Esophagus muscularis mucosa (tissue), 4 donors: ENCODE data around the gene GALNTL6. TPM values are rescaled to one million over a fixed set of nuclear protein-coding genes. Genes with fewer than 3 reads are reported as not detected.

ENCODE experiments used
- DNase-seq: peaks from one replicate; pipeline ENCODE4 v3.0.0-alpha.2; 2017; ENCODE audit errors: extremely low spot score
- H3K27ac ChIP-seq, 4 donors: fragments of 200-600 bp; sonication (generic); replicated peaks in 1 of 4; 1 replicate in 3 of 4; 2 replicates in 1 of 4; pipeline ENCODE4 v1.5.1; 2016 to 2019; ENCODE audit warnings: mild to moderate bottlenecking in 1 of 4
- H3K27me3 ChIP-seq, 4 donors: fragments of 200-600 bp; sonication (generic); one replicate each; pipeline versions ENCODE4 v1.5.1 to v1.6.0; 2016 to 2019
- H3K36me3 ChIP-seq, 4 donors: fragments of 200-600 bp; sonication (generic); one replicate each; pipeline ENCODE4 v1.5.1; 2016 to 2019
- H3K4me1 ChIP-seq, 4 donors: fragments of 200-600 bp; sonication (generic); one replicate each; pipeline ENCODE4 v1.5.1; 2016 to 2019
- H3K4me3 ChIP-seq, 4 donors: fragments of 200-600 bp; sonication (generic); 1 replicate in 2 of 4; 2 replicates in 2 of 4; pipeline ENCODE4 v1.5.1; 2016 to 2019; ENCODE audit warnings: mild to moderate bottlenecking in 4 of 4, moderate library complexity in 1 of 4
- H3K9me3 ChIP-seq, 4 donors: fragments of 200-600 bp; sonication (generic); 1 replicate in 3 of 4; 2 replicates in 1 of 4; pipeline ENCODE4 v1.5.1; 2016 to 2019
- CTCF ChIP-seq, 3 experiments: fragments of 200-600 bp in 2 of 3; fragments of 450-650 bp in 1 of 3; sonication (generic) in 2 of 3; IDR thresholded peaks; one replicate each; pipeline ENCODE4 v1.5.1; 2017 to 2019; ENCODE audit warnings: antibody characterized with exemption in 3 of 3, mild to moderate bottlenecking in 2 of 3, moderate library complexity in 1 of 3
- EP300 ChIP-seq: sonication (generic); formaldehyde crosslinking; IDR thresholded peaks from one replicate; pipeline ENCODE4 v1.6.1; 2017; ENCODE audit warnings: antibody characterized with exemption
- POLR2A ChIP-seq: fragments of 450-650 bp; IDR thresholded peaks from one replicate; pipeline ENCODE4 v1.6.1; 2017; ENCODE audit warnings: antibody characterized with exemption, moderate library complexity, mild to moderate bottlenecking, low read depth
- POLR2AphosphoS5 ChIP-seq, 2 donors: sonication (generic); formaldehyde crosslinking; IDR thresholded peaks; one replicate each; pipeline ENCODE4 v1.6.1; 2017; ENCODE audit warnings: antibody characterized with exemption in 2 of 2
- WGBS: methylation state at CpG from one replicate; pipeline ENCODE4 v1.1.5; 2018; 5-methylcytosine and 5-hydroxymethylcytosine counted together
- intact Hi-C: fragments of 100-400 bp; cut with DNase I; formaldehyde crosslinking; loops from one replicate; pipeline ENCODE4 v1.15.1; 2023
- total RNA-seq, 4 donors: library from RNA; depleted of rRNA; stranded (reverse); fragments of >200 nt; gene quantifications; one replicate each; pipeline versions ENCODE4 v1.1.0 to v1.2.1, GENCODE V29; 2016

GALNTL6 gene
- total RNA-seq, 4 donors from 2014 or later = 0.33 to 0.42 TPM; not detected in 2

GRCh38 chr4:172619798-172620197 lies 806.6 kb downstream of the GALNTL6 start:
- no peaks in the 10 kb centered on the region for H3K27me3 ChIP-seq
- H3K9me3 ChIP-seq = no peaks in the 10 kb centered on the region
- no peak overlapping the region for H3K27ac ChIP-seq
- 55% methylated on average over 2 of the region's 2 CpGs for WGBS
- no peaks in the 10 kb centered on the region for H3K36me3 ChIP-seq
- TF ChIP-seq POLR2AphosphoS5 (IDR thresholded peaks at IDR 0.05) (no peak), CTCF (IDR thresholded peaks at IDR 0.05) (no peak), EP300 (no peak), POLR2A (no peak)
- no peak for DNase-seq
- intact Hi-C loops = no loop called here
- peaks cover 0 to 5% (median 2%) of the 10 kb centered on the region in 4 donors for H3K4me1 ChIP-seq
- H3K4me3 ChIP-seq = no peak overlapping the region

GRCh38 chr4:172628263-172628662 lies 815.1 kb downstream of the GALNTL6 start:
- no peaks in the 10 kb centered on the region for H3K4me1 ChIP-seq
- H3K36me3 ChIP-seq = no peaks in the 10 kb centered on the region
- H3K27ac ChIP-seq = no peak overlapping the region
- H3K4me3 ChIP-seq = no peak overlapping the region
- DNase-seq = no peak
- intact Hi-C loops = no loop called here
- no peaks in the 10 kb centered on the region for H3K27me3 ChIP-seq
- no peak for TF ChIP-seq EP300
- no peak for TF ChIP-seq POLR2AphosphoS5 (IDR thresholded peaks at IDR 0.05)
- no peak for TF ChIP-seq CTCF (IDR thresholded peaks at IDR 0.05)
- no peak for TF ChIP-seq POLR2A
- peaks cover 0 to 5% (median 0%) of the 10 kb centered on the region in 4 donors for H3K9me3 ChIP-seq
- 72% methylated on average over 3 of the region's 3 CpGs for WGBS

- intact Hi-C loops = no loop called here
- no peak for TF ChIP-seq POLR2AphosphoS5 (IDR thresholded peaks at IDR 0.05)
- no peak for TF ChIP-seq CTCF (IDR thresholded peaks at IDR 0.05)
- TF ChIP-seq POLR2A = no peak
- TF ChIP-seq EP300 = no peak
- Histone ChIP-seq H3K4me1 (no peaks in the 10 kb centered on the region), H3K27me3 (no peaks in the 10 kb centered on the region), H3K9me3 (peaks cover 0 to 5% (median 0%) of the 10 kb centered on the region in 4 donors), H3K4me3 (no peak overlapping the region), H3K27ac (no peak overlapping the region), H3K36me3 (no peaks in the 10 kb centered on the region)
- WGBS = 76% methylated on average over 3 of the region's 3 CpGs
- DNase-seq = no peak
Measured at GRCh38 chr4:172630280-172630679, 817.1 kb downstream of the GALNTL6 start.

- Histone ChIP-seq H3K36me3 (no peaks in the 10 kb centered on the region), H3K4me1 (no peaks in the 10 kb centered on the region), H3K27ac (no peak overlapping the region), H3K27me3 (no peaks in the 10 kb centered on the region), H3K9me3 (no peaks in the 10 kb centered on the region), H3K4me3 (no peak overlapping the region)
- DNase-seq = no peak
- no peak for TF ChIP-seq EP300
- no peak for TF ChIP-seq CTCF (IDR thresholded peaks at IDR 0.05)
- no peak for TF ChIP-seq POLR2AphosphoS5 (IDR thresholded peaks at IDR 0.05)
- TF ChIP-seq POLR2A = no peak
- intact Hi-C loops = no loop called here
Measured at GRCh38 chr4:172631832-172632231, 818.6 kb downstream of the GALNTL6 start.

- H3K4me1 ChIP-seq = no peaks in the 10 kb centered on the region
- H3K9me3 ChIP-seq = no peaks in the 10 kb centered on the region
- H3K27ac ChIP-seq = no peak overlapping the region
- 93% methylated on average over 2 of the region's 2 CpGs for WGBS
- no peak overlapping the region for H3K4me3 ChIP-seq
- intact Hi-C loops = no loop called here
- H3K27me3 ChIP-seq = no peaks in the 10 kb centered on the region
- no peak for DNase-seq
- H3K36me3 ChIP-seq = no peaks in the 10 kb centered on the region
- no peak for TF ChIP-seq CTCF (IDR thresholded peaks at IDR 0.05)
- TF ChIP-seq EP300 = no peak
- TF ChIP-seq POLR2AphosphoS5 (IDR thresholded peaks at IDR 0.05) = no peak
- no peak for TF ChIP-seq POLR2A
Measured at GRCh38 chr4:172648471-172648870, 835.3 kb downstream of the GALNTL6 start.
